DMS 273 (cell line): ENCODE data around the gene PKN3.

Experiments
- DNase-seq: peaks from one replicate; lab custom pipeline; 2025; ENCODE audit not compliant: unreplicated experiment; lab: John Stamatoyannopoulos, UW

PKN3 gene

DNA sequence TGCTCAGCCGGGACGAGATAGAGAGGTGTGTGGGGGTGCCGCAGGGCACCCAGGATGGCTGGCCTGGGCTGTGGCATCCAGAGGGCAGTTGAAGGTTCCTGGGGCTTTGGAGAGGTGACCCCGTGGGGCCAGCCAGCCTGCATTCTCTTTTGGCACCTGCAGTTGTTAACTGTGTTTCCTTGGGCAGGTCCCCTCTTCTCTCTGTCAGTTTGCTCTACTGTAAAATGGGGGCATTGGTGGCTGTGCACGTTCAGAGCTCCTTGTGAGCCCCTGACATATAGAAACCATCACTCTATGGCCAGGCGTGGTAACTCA is 13.1 kb downstream of the PKN3 start:
- no peak for DNase-seq

DNA sequence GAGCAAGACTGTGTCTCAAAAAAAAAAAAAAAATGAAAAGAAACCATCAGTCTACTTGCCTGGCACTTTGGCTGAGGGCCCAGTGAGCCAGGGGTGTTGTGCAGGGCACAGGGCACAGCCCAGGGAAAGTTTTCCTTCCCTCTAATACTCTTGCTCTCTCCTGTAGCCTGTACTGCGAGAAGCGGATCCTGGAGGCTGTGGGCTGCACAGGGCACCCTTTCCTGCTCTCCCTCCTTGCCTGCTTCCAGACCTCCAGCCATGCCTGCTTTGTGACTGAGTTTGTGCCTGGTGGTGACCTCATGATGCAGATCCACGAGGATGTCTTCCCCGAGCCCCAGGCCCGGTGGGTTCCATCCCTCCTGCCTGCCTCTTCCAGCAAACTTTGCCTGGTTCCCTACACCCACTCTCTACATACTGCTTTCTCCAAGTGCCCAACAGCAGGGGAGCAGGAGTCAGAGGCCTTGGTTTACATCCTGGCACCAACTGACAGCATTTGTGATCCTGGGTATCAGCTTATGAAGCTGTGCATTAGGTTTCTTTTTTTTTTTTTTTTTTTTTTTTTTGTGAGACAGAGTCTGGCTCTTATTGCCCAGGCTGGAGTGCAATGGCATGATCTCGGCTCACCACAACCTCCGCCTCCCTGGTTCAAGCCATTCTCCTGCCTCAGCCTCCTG is 14.4 kb downstream of the PKN3 start:
- DNase-seq, result no peak

DNA sequence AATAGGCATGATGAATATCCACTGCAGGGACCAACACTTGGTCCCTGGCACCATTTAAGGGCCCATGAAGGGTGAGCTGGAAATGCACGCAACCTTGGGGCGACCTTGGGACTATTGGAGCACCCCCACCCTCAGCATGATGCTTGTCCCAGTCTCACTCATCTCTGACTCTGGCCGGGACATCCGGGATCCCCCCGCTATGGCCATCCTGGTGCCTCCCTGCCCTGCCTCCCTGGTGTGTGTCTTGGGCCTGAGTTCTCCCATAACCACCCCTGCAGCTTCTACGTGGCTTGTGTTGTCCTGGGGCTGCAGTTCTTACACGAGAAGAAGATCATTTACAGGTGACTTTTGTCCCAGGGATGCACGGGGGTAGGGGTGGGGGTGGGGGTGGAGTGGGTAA is 15.7 kb downstream of the PKN3 start:
- no peak for DNase-seq

GRCh38 chr9:128718475-128718874 is 16.2 kb downstream of the PKN3 start:
- no peak for DNase-seq

DNA sequence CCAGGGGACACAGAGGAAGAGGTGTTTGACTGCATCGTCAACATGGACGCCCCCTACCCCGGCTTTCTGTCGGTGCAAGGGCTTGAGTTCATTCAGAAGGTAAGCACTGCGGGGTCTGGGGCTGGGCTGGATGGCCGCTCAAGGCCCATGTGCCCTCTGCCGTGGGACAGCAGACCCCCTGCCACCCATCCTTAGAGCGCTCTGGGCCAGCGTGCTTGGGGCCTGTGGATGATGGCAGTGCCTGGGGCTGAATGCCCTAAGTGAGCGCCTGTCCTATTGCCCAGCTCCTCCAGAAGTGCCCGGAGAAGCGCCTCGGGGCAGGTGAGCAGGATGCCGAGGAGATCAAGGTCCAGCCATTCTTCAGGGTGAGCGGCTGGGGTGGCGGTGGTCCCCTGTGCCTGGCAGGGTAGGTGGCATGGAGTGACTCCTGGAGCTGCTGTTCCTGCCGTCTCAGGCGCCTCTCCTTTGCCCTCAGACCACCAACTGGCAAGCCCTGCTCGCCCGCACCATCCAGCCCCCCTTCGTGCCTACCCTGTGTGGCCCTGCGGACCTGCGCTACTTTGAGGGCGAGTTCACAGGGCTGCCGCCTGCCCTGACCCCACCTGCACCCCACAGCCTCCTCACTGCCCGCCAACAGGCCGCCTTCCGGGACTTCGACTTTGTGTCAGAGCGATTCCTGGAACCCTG is 17.8 kb downstream of the PKN3 start:
- no peak for DNase-seq

- DNase-seq, result no peak
These were observed 18.7 kb downstream of the PKN3 start for GRCh38 chr9:128720841-128721486.

DNA sequence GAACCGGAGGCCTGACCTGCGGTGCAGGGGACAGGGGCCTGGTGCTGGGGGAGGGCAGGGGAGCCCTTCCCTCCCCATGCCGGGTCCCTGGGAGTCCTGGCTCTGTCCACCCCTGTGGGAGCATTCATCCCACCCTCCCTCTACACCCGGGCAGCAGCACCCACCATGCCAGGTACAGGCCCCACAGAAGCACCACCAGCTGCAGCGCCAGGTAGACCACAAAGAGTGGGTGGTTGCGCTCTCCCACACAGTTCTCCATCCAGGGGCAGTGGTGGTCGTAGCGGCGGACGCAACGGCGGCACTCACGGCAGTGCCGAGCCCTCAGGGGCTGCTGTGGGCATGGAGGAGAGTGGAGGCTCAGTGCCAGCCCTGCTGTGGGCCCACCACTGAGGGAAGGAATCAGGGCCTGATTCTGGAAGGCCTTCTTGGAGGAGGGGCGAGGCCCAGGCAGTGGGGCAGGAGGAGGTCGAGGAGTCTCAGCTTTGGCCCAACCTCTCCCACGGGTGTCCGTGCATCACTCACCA is 19.2 kb downstream of the PKN3 start:
- DNase-seq, result no peak

GRCh38 chr9:128722380-128723351 is 20.4 kb downstream of the PKN3 start:
- no peak for DNase-seq

- DNase-seq, result no peak
These were observed 21.1 kb downstream of the PKN3 start for GRCh38 chr9:128723352-128723865.

GRCh38 chr9:128723866-128724743 is 21.8 kb downstream of the PKN3 start, which contains the start of gene ZDHHC12:
Gene ZDHHC12, minus strand, starts transcription at chr9:128724127. Its CDS starts 34 bp downstream, at chr9:128724093.
- DNase-seq, result peak; percentile 99

GRCh38 chr9:128724744-128725211 is 22.5 kb downstream of the PKN3 start:
- peak; percentile 95 for DNase-seq

DNA sequence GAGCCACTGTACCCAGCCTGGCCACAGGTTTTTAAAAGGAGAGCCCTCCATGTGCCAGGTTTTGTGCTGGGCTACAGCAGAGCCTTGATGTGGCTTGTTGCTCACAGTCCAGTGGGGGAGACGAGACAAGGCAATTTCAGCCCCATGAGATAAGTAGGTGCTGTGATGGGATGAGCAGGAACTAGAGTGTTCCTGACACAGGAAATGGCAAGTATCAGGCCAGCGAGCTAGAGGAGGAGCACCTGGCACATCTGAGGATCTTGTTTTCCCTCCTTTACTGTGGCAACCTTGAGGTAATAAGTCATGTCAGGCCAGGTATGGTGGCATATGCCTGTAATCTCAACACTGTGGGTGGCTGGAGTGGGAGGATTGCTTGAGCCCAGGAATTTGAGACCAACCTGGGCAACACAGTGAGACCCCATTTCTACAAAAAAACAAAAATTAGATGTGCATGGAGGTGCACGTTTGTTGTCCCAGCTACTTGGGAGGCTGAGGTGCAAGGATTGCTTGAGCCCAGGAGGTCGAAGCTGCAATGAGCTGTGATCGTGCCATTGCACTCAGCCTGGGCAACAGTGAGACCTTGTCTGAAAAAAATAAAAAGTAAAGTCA is 25.4 kb downstream of the PKN3 start:
- DNase-seq, result no peak

DNA sequence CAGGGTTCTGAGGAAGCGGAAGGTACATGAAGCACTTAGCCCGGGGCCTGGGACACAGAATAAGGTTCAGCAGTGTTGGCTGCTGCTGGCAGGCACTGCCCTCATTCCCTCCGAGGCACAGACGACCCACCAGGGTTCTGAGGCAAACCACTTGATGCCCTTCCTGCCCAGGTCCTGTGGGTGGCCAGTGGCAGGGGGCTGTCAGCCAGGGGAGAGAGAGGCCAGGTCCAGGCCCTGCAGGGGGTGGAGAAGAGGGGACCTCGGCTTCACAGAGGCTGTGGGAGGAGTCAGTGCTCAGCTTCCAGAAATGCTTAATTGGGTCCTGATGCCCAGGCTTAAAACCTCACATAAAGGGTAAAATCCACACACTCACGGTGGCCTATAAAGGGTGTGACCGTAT is 26.0 kb downstream of the PKN3 start:
- no peak for DNase-seq

DNA sequence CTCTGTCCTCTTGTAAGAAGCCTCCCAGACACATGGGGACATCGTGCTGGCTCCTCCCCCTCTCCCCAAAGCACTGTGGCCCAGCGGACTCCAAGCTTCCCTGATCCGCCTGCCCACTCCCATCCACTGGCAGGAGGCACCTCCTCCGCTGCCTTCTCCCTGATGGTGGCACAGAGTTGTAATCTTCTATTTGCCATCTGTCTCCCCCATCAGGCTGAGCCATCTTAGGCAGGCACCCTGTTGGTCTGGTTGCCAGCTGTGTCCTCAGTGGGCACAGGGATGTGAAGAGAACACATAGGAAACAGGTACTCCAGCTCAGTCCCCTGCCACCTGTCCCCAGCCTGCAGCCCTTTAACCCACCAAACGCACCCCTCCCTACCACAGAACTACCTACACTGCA is 27.0 kb downstream of the PKN3 start:
- DNase-seq, result peak; percentile 87

DNA sequence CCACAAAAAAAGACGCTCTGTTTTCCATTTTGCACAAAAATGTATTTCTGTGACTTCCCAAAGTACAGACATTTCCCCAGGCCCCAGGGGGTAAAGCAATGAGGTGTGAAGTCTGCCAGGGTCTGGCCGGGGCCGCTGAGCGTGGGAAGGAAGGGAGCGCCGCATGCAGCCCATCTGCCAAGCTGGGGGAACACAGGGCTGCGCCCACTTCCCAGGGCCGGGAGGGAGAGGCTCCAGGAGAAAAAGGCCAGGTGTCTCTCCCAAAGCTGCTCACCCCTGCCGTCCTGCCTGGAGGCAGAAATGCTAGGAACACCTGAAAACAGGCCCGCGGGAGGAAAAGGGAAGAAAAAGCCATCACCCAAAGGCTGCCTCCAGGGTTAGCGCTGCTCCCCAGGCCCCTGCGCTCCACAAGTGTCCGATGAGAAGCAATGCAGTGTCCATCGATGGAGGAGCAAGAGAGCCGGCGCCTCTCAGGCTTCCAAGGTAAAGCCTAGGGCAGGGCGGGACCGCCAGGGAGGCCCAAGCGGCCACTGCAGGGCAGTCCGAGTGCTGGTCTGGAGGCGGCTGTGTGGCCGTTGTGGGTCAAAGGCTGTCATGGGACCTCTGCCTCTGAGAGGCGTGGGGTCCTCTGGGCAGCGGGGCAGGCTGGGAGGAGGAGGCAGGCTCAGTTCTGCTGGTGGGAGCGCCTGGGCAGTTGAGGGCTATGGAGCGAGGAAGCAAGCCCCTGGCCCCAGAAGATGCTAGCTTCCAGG is 27.6 kb downstream of the PKN3 start:
- peak; percentile 77 for DNase-seq

DNA sequence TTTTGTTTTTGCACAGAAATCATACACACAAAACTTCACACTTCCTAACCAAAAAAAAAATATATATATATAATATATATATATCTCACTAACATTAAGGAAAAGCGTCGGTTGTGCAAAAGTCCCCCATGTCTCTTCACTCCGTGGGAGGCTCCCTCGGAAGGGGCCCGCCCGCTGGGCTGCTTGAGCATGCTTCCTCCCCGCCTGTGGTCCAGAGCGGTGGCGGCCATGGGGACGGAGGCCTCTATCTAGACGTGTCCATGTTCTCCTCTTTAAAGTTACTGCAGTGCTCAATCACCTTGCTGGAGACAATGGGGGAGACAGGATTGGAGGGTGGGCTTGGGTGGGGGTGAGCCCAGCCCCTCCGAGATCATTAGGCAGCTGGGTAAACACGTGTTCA is 28.8 kb downstream of the PKN3 start:
- DNase-seq, result no peak

- no peak for DNase-seq
These were observed 29.4 kb downstream of the PKN3 start for GRCh38 chr9:128731691-128732090.

DNA sequence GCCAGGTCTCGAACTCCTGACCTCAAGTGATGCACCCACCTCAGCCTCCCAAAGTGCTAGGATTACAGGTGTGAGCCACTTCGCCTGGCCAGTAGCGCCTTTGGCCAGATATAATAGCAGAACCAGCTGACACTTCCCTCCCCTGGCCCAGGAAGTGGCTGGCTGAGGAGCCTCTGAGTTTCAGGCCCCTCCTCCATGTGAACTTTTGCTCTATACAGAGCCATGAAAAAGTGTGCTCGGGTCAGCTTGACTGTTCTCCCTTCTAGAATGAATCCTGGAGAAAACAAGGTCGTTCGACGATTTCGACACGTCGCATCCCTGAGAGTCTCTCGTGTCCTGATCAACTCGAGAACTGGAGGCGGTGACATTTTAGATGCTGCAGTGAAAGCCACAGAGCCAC is 30.3 kb downstream of the PKN3 start:
- DNase-seq, result no peak

- DNase-seq, result peak; percentile 95
These were observed 31.0 kb downstream of the PKN3 start for GRCh38 chr9:128733256-128733655.
